Thoracic aorta (tissue), 2 donors: ENCODE results near the gene RSPO3. TPM values are rescaled to one million over a fixed set of nuclear protein-coding genes. Genes with fewer than 3 reads are reported as not detected.
"Not testable (repeated sequence)": the region's sequence is repeated elsewhere in the genome, so short reads cannot be mapped to it uniquely, and the experiment has no call there.

ENCODE experiments used
- ATAC-seq: fragments of 150-250 bp; one replicate; pipeline ENCODE4 v1.8.0; 2017; ENCODE audit warnings: low read depth; ENCODE audit not compliant: insufficient number of reproducible peaks, low FRiP score
- DNase-seq: peaks from one replicate; pipeline ENCODE4 v3.0.0-alpha.2; 2020; ENCODE audit warnings: low spot score
- H3K27ac ChIP-seq, 2 donors: fragments of 200-600 bp; sonication (generic); 1 replicate in 1 of 2; 2 replicates in 1 of 2; pipeline ENCODE4 v1.5.1; 2016; ENCODE audit warnings: mild to moderate bottlenecking in 2 of 2, moderate library complexity in 2 of 2
- H3K27me3 ChIP-seq: fragments of 200-600 bp; sonication (generic); replicated peaks from 2 replicates; pipeline ENCODE4 v1.6.0; 2016; ENCODE audit warnings: mild to moderate bottlenecking; ENCODE audit not compliant: insufficient read depth
- H3K36me3 ChIP-seq: fragments of 200-600 bp; sonication (generic); one replicate; pipeline ENCODE4 v1.5.1; 2016
- H3K4me1 ChIP-seq, 2 donors: fragments of 200-600 bp; sonication (generic); 1 replicate in 1 of 2; 2 replicates in 1 of 2; pipeline versions ENCODE4 v1.5.1 to v1.6.0; 2016; ENCODE audit warnings: low read depth in 2 of 2, mild to moderate bottlenecking in 1 of 2; ENCODE audit not compliant: control insufficient read depth in 1 of 2
- H3K4me3 ChIP-seq: fragments of 200-600 bp; sonication (generic); 2 replicates; pipeline ENCODE4 v1.5.1; 2016; ENCODE audit warnings: mild to moderate bottlenecking
- H3K9me3 ChIP-seq: fragments of 200-600 bp; sonication (generic); 2 replicates; pipeline ENCODE4 v1.5.1; 2016
- total RNA-seq, 2 donors: library from RNA; depleted of rRNA; stranded (reverse); fragments of >200 nt; gene quantifications; one replicate each; pipeline versions ENCODE4 v1.1.0 to v1.2.3, GENCODE V29; 2016
- TF ChIP-seq, protein P1 (sequence below): fragments of 200-600 bp; sonication (generic); IDR thresholded peaks from one replicate; pipeline ENCODE4 v1.5.1; 2019; ENCODE audit warnings: antibody characterized with exemption

The RSPO3 gene
- total RNA-seq, 2 donors from 2014 or later: 1.1 to 2.3 TPM

DNA sequence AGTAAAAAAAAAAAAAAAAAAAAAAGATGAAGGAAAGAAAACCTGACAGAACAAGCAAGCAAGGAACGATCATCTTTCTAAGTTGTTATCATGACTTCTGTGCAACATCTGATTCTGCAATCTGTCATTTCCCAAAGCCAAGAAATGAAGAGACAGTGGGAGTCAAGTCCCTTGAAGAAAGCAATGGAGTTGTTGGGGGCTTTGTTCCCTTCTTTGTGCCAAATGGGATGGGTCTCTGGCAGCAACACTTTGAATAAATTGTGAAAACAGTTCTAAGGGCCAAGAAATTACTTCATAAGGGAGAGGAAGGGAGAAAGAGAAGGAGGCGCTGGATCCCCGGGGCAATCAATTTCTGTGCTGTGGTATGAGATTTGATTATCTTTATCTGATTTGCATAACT lies 33.3 kb upstream of the RSPO3 start:
- Histone ChIP-seq H3K4me1 (no peaks in the 10 kb centered on the region), H3K36me3 (no peaks in the 10 kb centered on the region), H3K9me3 (no peaks in the 10 kb centered on the region), H3K27ac (no peak overlapping the region), H3K27me3 (no peaks in the 10 kb centered on the region), H3K4me3 (no peak overlapping the region)
- TF ChIP-seq, protein P1, sequence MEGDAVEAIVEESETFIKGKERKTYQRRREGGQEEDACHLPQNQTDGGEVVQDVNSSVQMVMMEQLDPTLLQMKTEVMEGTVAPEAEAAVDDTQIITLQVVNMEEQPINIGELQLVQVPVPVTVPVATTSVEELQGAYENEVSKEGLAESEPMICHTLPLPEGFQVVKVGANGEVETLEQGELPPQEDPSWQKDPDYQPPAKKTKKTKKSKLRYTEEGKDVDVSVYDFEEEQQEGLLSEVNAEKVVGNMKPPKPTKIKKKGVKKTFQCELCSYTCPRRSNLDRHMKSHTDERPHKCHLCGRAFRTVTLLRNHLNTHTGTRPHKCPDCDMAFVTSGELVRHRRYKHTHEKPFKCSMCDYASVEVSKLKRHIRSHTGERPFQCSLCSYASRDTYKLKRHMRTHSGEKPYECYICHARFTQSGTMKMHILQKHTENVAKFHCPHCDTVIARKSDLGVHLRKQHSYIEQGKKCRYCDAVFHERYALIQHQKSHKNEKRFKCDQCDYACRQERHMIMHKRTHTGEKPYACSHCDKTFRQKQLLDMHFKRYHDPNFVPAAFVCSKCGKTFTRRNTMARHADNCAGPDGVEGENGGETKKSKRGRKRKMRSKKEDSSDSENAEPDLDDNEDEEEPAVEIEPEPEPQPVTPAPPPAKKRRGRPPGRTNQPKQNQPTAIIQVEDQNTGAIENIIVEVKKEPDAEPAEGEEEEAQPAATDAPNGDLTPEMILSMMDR: no peak
- no peak for DNase-seq
- ATAC-seq: no peak

DNA sequence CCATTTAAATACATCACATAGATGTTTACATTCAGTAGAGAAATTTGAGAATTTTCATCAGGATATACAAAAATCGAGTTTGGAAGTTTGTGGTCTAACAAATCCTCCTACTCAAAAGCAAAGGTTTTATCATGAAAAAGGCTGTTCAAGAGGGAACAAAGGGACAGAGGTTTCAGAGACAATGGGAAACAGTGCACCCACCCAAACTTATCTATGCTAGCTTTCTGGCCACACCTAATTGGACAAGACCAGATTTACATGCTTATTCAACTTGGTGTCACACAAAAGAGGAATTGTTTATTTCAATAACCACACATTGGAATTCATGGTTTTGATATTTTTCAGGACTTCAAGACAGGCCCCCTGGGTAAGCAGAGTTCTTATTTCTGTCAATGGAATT lies 28.4 kb upstream of the RSPO3 start:
- H3K4me3 ChIP-seq: no peak overlapping the region
- no peaks in the 10 kb centered on the region for H3K36me3 ChIP-seq
- no peak overlapping the region for H3K27ac ChIP-seq
- DNase-seq: no peak
- TF ChIP-seq, protein P1: no peak
- no peaks in the 10 kb centered on the region for H3K4me1 ChIP-seq
- no peak for ATAC-seq
- no peaks in the 10 kb centered on the region for H3K9me3 ChIP-seq
- H3K27me3 ChIP-seq: no peaks in the 10 kb centered on the region

DNA sequence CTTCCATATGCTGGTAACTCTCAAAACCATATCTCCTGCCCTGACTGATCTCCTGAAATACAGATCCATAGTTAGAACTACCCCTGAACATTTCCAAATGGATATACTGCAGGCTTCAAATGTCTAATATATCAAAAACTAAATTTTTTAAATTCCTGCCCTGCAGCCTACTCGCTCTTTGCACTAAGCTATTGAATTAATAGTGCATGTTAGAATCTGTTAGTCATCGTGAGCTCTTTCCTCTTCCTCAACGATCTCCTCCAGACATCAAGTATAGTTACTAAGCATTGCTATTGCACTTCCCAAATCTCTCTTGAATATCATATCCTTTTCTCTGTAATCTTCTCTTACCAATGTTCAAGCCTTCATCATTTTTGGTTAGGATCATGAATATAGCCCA lies 26.0 kb upstream of the RSPO3 start:
- TF ChIP-seq, protein P1: no peak
- DNase-seq (no peak), ATAC-seq (no peak)
- Histone ChIP-seq H3K9me3 (no peaks in the 10 kb centered on the region), H3K27ac (no peak overlapping the region), H3K4me3 (no peak overlapping the region), H3K27me3 (no peaks in the 10 kb centered on the region), H3K36me3 (no peaks in the 10 kb centered on the region), H3K4me1 (no peaks in the 10 kb centered on the region)

DNA sequence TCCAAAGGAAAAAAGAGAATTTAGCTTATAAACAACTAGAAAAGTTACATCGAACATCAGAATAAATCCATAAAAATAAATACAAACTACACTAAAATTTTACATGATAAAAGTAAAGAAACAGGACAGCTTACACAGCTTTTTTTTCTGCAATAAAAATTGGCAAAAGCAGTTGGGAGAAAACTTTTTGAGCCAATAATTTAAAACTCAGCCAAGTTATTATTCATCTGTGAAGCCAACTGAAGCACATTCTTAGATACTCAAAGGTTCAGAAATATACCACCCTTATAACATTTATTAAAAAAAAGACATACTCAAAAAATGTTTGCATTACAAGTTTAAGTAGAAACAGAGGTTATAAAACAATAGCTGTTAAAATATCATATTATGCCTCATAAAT lies 23.7 kb upstream of the RSPO3 start:
- Histone ChIP-seq H3K9me3 (no peaks in the 10 kb centered on the region), H3K4me1 (no peaks in the 10 kb centered on the region), H3K4me3 (no peak overlapping the region), H3K27me3 (no peaks in the 10 kb centered on the region), H3K27ac (no peak overlapping the region), H3K36me3 (no peaks in the 10 kb centered on the region)
- DNase-seq: no peak
- ATAC-seq: no peak
- TF ChIP-seq, protein P1: no peak

DNA sequence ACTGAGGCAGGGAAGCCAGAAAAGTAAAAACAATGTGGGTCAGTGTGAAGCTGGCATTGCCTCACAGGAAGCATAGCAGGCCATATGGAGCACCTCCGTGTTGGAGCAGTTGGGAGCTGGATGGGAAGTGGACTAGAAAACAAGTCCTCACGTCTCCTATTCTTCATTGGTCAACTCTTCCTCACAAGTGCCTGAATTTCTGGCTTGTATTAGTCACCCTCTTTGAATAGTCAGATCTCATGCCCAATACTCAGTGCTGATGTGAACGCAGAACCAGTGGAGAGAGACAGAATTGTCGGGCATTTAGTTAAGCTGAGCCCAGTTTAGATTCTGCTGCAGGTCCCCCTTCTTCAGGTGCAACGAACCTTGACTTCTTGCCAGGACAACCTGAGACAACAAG lies 22.3 kb upstream of the RSPO3 start:
- H3K4me3 ChIP-seq: no peak overlapping the region
- H3K36me3 ChIP-seq: no peaks in the 10 kb centered on the region
- no peak for DNase-seq
- TF ChIP-seq, protein P1: no peak
- H3K4me1 ChIP-seq: no peaks in the 10 kb centered on the region
- H3K27ac ChIP-seq: no peak overlapping the region
- no peak for ATAC-seq
- no peaks in the 10 kb centered on the region for H3K9me3 ChIP-seq
- no peaks in the 10 kb centered on the region for H3K27me3 ChIP-seq

DNA sequence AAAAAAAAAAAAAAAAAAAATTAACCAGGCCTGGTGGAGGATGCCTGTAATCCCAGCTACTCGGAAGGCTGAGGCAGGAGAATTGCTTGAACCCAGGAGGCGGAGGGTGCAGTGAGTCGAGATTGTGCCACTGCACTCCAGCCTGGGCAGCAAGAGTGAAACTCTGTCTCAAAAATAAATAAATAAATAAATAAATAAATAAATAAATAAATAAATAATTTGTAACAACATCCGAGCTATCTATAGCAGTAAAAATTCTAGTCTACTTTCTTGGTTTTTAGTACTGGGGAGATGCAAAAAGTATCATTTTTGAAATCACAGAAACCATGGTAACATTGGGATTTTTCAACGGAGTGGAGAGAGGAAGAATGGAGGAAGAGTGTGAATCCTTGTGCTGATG lies 21.0 kb upstream of the RSPO3 start:
- not testable (repeated sequence) for ATAC-seq, H3K27ac ChIP-seq, H3K4me3 ChIP-seq, DNase-seq, H3K27me3 ChIP-seq, H3K36me3 ChIP-seq, H3K4me1 ChIP-seq, H3K9me3 ChIP-seq
